Left renal cortex interstitium (tissue), 4 donors: ENCODE results near the gene SLX4IP. TPM values are rescaled to one million over a fixed set of nuclear protein-coding genes. Genes with fewer than 3 reads are reported as not detected.

Source experiments
- DNase-seq, 4 donors: peaks; one replicate each; pipeline ENCODE4 v3.0.0-alpha.2; 2013; ENCODE audit warnings: low read depth in 4 of 4, low spot score in 2 of 4, missing footprints in 1 of 4
- polyA plus RNA-seq, 4 donors: library from polyadenylated mRNA; unstranded; fragments of 120-200 nt; gene quantifications; one replicate each; pipeline ENCODE4 v1.2.1, GENCODE V29; 2013; ENCODE audit not compliant: insufficient read length in 4 of 4

SLX4IP gene
- polyA plus RNA-seq, 4 donors, result 5.6 to 12.5 (median 8.2) TPM

DNA sequence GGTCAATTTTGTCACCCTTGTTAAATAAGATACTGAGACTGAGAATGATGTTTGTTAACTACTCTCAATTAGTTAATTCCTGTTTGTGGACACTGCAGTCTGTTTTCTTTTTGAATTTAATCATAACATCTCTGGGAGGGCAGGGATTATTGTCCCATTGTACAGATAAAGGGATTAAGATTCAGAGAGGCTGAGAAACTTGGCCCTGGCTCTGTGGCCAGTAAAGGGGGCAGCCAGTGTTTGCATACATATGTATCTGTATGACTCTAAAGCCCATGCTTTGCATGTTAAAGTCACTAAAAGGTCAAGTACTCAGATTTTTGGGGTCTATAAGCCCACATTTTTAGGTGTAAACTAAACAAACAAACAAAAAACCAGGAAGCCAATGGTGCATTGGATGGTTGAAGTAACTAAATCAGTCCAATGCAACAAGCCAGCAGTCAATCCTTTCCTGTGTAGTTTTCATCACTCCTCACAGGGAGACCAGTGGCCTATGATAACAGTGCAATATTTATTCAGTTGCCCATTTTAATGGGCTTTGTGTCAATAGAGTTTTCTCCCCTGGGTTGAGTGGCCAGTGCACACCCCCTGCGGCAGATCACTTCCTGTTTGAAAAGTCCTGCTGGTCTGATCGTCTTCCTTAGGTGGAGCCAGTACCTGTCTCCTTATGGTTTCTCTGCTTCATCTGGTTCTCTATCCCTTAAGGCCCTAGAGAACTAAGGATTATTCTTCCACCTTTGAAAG is 106.7 kb downstream of the SLX4IP start:
- DNase-seq, result no peak

DNA sequence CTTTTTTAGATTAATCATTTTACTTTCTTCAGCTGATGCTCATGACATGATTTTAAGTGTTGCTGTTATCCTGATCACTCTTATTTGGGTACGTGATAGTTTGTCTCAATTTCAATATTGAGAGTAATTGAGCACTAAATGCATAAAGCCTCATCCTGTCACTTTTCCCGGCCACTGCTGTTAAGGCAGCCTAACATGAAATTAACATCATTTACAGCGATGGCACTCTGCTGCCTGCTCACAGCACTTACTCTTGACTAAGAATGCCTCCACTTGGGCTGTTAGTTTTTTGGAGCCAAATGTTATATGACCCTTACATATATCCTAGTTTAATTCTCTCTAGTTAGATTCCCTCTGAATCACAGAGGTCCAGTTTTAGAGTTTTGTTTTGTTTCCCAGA is 107.3 kb downstream of the SLX4IP start:
- DNase-seq, result no peak

DNA sequence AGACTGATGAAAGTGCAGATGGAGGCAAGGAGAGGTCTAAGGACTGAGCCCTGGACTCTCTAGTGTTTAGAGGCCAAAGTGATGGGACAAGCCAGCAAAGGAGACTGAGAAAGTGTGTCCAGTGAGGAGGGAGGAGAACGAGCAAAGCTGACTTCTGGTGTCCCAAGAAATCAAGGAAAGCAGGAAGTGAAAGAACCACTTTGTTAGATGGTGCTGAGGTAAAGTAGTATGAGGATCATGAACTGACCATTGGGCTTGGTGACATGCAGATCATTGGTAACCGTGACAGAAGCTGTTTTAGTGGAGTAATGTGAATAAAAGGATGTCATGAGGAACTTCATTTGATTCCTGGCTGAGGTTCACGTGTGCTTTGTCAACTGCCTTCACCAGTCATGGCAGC is 108.4 kb downstream of the SLX4IP start:
- DNase-seq, result no peak

DNA sequence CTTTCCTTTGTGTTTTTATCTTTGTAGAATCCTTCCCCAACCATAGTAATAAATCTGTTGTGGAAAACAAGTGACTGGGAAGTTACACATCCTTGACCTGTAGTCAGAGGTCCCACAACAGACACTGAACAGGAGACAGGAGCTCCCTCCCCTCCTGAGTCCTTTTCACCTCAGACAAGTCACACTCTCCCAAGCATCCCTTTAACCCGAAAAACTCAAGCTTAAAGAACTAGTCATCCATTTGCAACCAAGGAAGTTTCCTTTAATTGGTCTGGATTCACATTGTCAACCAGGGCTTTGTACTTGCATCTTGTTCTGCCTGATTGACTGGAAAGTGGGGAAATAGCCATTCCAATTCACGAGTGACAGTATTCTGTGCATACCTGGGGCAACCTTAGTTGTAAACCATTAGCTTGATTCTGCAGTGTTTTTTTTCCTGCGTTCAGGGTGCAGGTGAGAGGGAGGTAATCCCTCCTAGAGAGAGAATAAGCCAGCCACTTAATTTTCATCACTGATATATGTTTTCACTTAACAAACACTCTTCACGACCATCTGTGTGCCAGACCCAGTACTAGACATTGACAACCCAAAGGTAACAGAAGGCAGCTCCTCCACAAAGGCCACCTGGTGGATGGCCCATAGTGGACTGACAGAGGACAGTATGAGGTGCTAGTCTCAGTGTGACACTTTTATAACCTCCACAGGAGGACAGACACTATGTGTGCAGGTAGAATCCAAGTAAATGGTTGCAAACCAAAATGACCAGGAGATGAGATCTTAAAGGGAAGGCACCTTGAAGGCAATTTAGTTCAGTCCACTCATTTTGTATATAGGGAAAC is 112.4 kb downstream of the SLX4IP start:
- DNase-seq, result no peak

DNA sequence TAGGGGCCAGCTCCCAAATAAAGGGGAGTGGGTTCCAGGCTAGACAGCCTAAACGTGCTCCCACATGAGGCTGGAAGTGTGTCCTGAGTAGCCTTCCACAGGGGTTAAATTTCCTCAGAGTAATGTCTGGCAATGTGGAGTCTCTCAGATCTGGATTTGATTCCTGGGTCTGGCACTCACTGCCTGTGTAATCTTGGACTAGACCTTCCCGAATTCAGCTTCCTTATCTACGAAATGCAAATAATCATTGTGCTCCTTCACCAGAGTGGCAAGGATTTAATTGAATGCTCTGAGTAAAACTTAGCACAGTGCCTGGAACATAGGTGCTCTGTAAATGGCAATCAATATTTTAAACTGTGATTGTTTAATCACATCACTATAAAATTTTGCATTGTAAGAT is 114.4 kb downstream of the SLX4IP start:
- no peak for DNase-seq

DNA sequence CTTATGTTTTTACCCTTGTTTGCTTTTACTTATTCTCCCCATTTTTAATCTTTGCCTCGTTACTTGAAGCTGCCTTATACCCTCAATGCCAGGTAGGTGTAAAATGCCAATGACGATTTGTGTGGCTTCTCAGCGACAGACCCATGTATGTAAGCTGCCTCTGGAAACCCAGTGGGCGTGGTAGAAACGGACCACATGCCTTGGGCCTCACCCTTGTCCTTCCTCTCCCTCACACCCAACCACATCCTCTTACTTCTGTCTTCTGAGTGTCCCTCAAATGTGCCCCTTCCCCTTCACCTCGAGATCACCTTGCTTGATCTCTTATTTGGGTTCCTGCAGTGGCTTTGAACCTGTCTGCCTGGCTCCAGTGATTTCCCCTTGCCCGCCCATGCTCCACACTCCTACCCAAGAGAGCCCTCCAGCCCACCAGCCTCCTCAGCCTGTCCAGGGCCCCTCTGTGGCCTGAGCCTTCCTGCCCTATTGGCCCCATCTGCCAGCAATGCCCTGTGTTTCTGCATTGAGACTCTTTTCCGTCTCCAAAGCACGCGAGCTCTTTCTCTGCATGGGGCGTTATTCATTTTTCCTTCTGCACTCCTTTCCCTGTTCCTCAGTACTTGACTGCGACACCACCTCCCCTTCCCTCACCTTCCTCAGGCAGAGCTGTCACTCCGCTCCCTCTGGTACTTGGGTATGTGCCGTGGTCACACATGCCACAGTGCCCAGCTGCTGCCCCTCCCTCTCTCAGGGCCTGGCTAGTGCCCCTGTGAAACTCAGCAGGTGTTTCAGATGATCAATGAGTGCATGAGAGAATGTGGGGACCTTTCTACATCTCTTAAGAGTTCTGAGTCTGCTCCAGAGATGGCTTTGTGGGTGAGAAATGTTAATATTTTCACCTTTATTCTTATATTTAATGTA is 115.4 kb downstream of the SLX4IP start:
- DNase-seq, result no peak

DNA sequence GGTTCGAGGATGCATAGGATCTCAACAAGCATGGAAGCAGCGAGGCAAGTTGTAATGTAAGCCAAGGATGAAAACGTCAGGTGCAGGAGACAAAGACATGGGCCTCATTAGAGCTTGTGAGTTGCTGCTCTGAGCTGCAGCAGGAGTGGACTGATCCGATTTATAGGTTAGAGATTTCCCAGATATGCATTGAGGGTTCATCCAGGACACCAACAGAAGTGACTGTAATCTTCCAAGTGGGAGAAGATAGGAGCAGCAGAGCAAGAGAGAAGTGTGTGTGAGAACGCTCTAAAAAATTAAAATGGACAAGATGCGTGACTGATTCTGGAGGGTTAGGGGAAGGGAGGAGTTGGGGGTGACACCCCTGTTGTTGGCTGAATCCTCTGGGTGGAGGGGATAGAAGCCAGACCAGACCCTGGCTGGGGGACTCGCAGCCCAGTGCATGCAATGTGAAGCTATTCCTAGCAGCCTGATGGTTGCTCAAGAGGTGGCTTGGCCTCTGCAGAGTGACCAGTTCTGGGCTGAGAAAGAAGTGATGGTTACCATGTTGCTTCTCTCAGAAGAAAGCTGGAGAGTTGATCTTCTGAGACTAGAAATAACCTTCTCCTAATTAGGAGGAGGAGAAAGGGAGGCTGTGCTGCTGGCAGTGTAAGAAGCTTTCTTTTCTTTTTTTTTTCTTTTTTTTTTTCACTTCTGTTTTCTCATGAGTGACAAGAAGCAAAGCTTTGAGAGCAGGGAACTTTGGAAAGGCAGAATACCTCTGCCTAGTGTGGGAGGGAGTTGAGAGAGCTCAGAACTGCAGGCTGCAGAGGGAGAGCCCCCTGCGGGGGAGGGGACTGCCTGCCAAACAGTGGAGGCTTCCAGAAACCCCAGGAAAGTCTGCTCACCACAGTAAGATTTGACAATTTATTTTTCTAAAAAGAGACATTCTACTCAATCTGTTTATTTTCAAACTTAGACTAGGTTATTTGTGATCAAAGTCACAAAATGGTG is 116.9 kb downstream of the SLX4IP start:
- no peak for DNase-seq

DNA sequence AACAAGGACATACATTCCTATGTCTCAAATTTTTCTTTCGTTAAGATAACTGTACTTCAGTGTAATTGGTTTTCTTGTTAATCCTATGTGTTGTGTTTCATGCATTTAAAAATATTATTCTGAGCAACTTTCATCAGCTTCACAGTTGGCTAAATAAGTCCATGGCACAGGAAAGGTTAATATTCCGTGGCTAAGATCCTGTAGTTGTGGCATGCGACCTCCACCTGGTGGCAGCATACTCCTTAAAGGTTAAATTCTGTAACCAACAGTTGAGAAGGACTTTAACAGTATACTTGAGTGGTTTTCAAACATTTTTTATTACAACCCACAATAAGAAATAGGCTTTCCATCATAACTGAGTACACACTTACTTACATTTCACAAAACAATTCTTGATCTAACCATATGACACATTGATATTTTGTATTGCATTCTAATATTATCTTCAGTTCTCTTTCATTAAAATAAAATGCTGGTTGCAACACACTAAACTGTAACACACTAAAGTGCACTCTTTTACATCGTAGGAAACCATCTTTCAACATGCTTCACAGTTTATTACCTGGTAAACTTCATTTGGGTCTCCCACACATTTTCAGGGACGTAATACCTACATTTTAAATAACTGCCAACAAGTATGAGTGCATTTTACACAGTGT is 118.3 kb downstream of the SLX4IP start:
- DNase-seq, result peak; percentile 36 to 58 (median 44)

DNA sequence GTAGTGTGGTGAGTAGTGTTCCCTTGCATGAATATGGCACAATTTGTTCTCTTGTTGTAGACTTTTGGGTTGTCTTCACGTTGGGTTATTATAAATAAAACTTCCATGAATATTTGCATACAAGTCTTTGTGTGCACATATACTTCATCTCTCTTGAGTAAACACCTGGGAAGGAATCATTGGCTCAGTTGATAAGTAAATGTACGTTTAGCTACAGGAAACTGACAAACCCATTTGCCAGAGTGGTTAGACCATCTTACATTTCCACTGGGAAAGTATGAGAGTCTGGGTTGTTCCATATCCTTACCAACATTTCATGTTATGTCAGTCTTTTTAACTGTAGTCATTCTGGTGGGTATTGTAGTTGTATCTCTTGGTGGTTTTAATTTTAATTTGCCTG is 119.2 kb downstream of the SLX4IP start:
- DNase-seq, result no peak

DNA sequence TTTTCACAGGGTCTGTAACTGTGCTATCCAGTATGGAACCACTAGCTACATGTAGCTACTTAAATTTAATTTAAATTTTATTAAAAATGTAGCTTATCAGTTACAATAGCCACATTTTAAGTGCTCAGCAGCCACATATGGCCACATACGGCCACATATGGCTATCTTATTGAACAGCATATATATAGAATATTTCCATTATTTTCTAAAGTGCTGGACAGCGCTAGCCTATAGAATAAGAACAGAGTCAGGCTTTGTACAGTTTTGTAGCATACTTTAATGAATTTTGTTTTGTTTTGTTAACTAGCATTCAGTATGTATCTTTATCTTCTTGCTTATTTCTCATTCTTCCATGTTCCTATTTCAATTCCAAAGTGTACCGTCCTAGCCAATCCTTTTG is 120.3 kb downstream of the SLX4IP start:
- no peak for DNase-seq

DNA sequence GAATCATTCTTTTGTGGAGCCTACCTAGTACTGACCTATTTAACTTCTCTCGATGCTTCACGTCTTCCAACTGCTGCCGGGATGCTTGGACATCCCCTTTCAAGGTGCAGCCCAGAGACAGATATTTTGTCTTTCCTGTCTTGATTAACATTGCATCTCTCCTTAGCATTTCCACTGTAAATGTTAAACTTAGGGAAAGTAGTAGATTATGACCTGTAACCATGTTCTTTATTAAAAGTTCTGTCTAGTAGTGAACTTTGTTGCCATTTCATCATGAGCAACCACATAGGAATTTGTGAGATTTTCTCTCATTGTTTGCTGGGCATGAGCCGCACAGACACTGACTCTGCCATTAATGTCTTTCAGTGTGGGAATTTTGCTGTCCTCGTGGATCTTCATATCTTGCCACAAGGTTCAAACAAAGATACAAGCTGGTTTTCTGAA is 120.8 kb downstream of the SLX4IP start:
- DNase-seq, result no peak

DNA sequence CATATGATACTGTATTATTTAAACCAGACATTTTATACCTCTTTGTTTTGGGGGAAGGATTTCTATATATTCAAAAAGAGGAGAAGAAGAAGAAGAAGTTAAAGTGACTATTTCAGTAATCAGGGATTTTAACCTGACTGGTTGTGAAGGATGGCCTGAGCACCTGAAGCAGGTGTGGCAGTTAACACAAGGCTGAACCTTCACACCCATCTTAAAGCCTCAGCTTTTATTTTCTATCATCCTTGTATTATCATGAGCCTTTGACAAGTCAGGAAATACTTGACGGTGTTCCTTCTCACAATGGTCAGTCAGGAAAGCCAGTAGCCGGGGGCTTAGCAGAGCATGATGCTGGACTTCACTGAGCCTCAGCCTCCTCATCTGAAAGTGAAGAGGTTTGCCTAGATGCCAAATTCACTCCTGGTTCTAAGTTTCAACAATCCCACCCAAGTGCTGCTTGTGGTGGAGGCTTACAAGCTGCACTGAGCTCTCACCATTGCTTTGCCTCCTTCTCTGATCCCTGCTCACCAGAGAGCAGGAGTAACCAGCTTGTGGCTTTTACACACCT is 121.5 kb downstream of the SLX4IP start:
- DNase-seq, result no peak

DNA sequence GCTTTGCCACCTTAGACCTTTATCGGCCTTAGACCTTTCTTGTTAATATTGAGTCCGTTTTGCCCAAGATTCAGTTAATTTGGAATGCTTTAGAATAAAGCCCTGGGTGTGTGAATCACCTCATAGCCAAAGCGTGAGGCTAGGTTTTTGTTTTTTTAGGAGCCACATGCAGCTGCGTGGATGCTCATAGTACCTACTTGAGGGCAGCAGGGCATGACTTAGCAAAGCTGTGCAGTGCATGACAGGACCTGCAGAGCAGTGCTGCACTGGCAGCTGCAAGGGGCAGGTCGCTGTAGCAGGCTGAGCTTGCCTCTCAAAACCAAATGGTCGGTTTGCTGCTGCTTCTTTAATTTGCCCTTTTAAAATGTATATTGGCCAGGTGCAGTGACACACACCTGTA is 122.6 kb downstream of the SLX4IP start:
- DNase-seq, result no peak

DNA sequence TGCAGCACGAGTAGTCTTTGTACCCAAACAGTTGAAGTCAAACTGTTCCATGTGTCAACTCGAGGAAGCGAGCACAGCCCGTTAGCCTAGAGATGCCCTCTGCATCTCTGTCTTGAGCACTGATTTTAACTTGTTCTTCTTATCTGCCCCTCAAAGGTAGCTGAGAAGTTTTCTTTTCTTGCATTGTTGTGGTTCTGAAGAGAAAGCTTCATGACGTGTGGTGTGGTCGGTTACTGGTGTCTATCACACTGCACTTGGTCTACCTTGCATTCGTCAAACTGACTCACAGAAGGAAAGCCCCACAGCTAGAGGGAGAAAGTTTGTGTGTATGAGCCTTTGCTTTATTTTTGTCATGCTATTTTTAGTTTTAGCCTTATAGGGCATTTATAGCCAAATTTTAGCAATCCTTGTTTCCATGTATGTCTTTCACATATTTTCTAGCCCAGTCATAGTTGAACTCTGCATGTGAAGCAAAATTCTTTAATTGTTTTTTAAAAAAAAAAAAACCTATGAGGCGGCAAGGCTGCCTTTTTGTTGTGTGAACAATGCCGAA is 123.6 kb downstream of the SLX4IP start:
- no peak for DNase-seq

DNA sequence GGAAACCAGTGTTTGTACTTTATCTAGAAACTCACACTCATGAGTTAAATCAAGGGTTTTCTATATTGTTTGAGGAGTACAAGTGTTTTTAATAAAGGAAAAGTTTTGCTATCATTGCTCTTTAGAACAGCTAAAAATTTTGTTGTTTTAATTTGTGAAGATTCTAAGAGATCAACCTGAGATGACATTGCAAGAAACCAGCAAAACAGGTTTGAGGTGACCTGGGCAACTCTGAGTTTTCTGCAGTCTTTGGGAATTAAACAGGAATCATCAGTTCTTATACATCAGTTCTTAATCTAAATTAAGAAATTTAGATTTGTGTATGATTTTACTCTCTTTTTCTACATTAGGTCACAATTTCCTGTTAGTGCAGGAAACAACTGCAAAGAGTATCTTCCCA is 124.2 kb downstream of the SLX4IP start:
- DNase-seq, result no peak

DNA sequence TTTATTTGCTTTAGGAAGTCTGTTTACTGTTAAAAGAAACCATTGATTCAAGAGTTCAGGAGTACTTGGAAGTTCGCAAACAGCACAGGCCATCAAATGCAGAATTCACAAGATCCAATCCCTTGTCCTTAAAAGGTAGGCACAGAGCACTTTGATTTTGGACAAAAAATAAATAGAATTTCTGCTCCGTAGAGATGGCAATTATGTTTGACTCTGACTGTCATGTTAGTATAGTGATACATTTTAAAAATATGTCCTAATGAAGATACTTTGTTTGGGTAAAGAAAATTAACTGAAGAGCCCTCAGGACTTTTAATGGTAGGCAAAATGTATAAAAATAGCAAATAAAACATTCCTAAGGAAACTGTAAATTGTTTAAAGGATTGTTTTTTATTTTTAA is 125.6 kb downstream of the SLX4IP start:
- no peak for DNase-seq

DNA sequence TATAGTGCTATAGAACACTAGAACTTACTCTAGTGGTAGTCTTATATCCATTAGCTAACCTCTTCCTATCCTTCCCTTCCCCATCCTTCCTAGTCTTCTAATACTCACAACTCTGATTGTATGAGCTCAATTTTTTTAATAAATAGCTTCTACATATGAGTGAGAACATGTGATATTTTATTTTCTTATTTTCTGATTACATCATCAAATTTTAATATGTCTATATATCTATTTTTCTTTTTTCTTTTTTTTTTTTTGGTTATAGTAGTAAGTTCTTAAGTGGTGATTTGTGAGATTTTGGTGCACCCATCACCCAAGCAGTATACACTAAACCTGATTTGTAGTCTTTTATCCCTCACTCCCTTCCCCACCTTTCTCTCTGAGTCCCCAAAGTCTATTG is 126.2 kb downstream of the SLX4IP start:
- DNase-seq, result no peak

DNA sequence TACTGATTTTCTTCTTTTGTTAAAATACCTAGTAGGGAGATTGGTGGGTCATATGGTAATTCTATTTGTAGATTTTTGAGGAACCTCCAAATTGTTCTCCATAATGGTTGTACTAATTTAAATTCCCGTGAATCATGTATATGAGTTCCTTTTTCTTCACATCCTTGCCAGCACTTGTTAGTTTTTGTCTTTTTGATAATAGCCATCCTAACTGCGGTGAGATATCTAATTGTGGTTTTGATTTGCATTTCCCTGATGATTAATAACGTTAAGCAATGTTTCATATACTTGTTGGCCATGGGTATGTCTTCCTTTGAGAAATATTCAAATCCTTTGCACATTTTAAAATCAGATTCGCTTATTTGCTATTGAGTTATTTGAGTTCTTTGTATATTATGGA is 127.8 kb downstream of the SLX4IP start:
- no peak for DNase-seq
